GM12878 (cell line): ENCODE results near the gene STAB2.

Source experiments
- BCL11A ChIP-seq: IDR thresholded peaks from 2 replicates; pipeline ENCODE4 v1.6.1; 2011; ENCODE audit warnings: low read depth, low read length
- BCL3 ChIP-seq: IDR thresholded peaks from 2 replicates; pipeline ENCODE4 v1.6.1; 2011; ENCODE audit warnings: borderline replicate concordance, low read depth, mild to moderate bottlenecking, moderate library complexity, low read length; ENCODE audit not compliant: insufficient read depth, poor library complexity, severe bottlenecking
- EZH2 ChIP-seq: IDR thresholded peaks from 2 replicates; pipeline ENCODE4 v1.6.1; 2012; ENCODE audit warnings: low read depth, mild to moderate bottlenecking, control low read depth, inconsistent platforms, low read length, borderline replicate concordance; ENCODE audit not compliant: control insufficient read depth
- GABPA ChIP-seq: IDR thresholded peaks from 2 replicates; pipeline ENCODE4 v1.6.1; 2014; ENCODE audit warnings: antibody characterized with exemption, low read depth, mild to moderate bottlenecking, inconsistent platforms
- HDGF ChIP-seq: fragments of 450-650 bp; IDR thresholded peaks from 2 replicates; pipeline ENCODE4 v1.6.1; 2016; ENCODE audit warnings: antibody characterized with exemption
- PAX8 ChIP-seq: fragments of 450-650 bp; IDR thresholded peaks from 2 replicates; pipeline ENCODE4 v1.6.1; 2017; ENCODE audit warnings: mild to moderate bottlenecking, moderate library complexity
- POLR2AphosphoS5 ChIP-seq: IDR thresholded peaks from 2 replicates; pipeline ENCODE4 v1.6.1; 2011; ENCODE audit warnings: mild to moderate bottlenecking, low read length, inconsistent platforms
- SMC3 ChIP-seq: IDR thresholded peaks from 2 replicates; pipeline ENCODE4 v1.6.1; 2011; ENCODE audit warnings: low read length, improper control_type of control experiment, borderline replicate concordance
- SREBF2 ChIP-seq: IDR thresholded peaks from 2 replicates; pipeline ENCODE4 v1.6.1; 2012; ENCODE audit warnings: mild to moderate bottlenecking, low read length
- STAT1 ChIP-seq: fragments of 450-650 bp; conservative IDR thresholded peaks from 2 replicates; pipeline ENCODE4 v1.6.1; 2014; ENCODE audit warnings: antibody characterized with exemption, mild to moderate bottlenecking
- TF ChIP-seq, protein P1 (sequence below), 3 experiments: IDR thresholded peaks in 2 of 3; conservative IDR thresholded peaks in 1 of 3; 2 replicates each; pipeline ENCODE4 v1.5.1; 2011; ENCODE audit warnings: low read depth in 3 of 3, low read length in 3 of 3, mild to moderate bottlenecking in 3 of 3, control low read depth in 2 of 3, moderate library complexity in 2 of 3, inconsistent platforms in 1 of 3, mixed read lengths in 1 of 3; ENCODE audit not compliant: control insufficient read depth in 2 of 3, insufficient read depth in 1 of 3; ENCODE audit errors: extremely low read depth in 1 of 3

DNA sequence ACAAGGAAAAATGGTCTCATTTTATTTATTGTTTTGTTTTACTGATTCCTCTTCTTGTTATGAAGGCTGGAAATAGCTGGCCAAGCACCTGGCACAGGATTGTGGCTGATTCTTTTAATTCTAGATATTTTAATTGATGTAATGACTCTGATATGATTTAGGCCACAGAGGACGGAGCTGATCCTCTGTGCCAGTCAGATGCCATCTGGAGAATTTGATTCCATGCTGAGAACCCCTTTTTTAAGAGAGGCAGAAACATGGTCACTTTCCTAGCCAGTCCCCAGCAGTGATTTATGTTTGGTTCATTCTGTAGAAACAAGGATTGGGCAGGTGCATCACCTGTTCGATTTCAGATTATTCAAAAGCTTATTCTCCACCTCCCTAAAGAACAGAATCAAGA is 77.6 kb downstream of the STAB2 start:
- TF ChIP-seq, protein P1, sequence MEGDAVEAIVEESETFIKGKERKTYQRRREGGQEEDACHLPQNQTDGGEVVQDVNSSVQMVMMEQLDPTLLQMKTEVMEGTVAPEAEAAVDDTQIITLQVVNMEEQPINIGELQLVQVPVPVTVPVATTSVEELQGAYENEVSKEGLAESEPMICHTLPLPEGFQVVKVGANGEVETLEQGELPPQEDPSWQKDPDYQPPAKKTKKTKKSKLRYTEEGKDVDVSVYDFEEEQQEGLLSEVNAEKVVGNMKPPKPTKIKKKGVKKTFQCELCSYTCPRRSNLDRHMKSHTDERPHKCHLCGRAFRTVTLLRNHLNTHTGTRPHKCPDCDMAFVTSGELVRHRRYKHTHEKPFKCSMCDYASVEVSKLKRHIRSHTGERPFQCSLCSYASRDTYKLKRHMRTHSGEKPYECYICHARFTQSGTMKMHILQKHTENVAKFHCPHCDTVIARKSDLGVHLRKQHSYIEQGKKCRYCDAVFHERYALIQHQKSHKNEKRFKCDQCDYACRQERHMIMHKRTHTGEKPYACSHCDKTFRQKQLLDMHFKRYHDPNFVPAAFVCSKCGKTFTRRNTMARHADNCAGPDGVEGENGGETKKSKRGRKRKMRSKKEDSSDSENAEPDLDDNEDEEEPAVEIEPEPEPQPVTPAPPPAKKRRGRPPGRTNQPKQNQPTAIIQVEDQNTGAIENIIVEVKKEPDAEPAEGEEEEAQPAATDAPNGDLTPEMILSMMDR (IDR thresholded peaks at IDR 0.05 in 2 of 3, conservative IDR thresholded peaks at IDR 0.05 in 1 of 3; ENCODE audit: control insufficient read depth in 2 of 3, extremely low read depth in 1 of 3, insufficient read depth in 1 of 3, low read depth in 3 of 3, low read length in 3 of 3), result no peak
- TF ChIP-seq SMC3, result no peak
- TF ChIP-seq SREBF2, result no peak
- TF ChIP-seq HDGF, result no peak
- no peak for TF ChIP-seq GABPA
- no peak for TF ChIP-seq STAT1
- no peak for TF ChIP-seq POLR2AphosphoS5
- TF ChIP-seq BCL3, result no peak
- TF ChIP-seq PAX8, result no peak
- no peak for TF ChIP-seq BCL11A
- no peak for TF ChIP-seq EZH2
